K562 (cell line): ENCODE measurements around the gene SH3BP5L. TPM values are rescaled to one million over a fixed set of nuclear protein-coding genes. Genes with fewer than 3 reads are reported as not detected.

Experiments
- KAT7 ChIP-seq: sonication (generic); formaldehyde crosslinking; IDR thresholded peaks from 2 replicates; pipeline ENCODE4 v1.8.0; 2022; ENCODE audit warnings: missing genetic modification reagents, mild to moderate bottlenecking, borderline replicate concordance
- NCOA2 ChIP-seq, 2 experiments: fragments of 450-650 bp; IDR thresholded peaks; 2 replicates each; pipeline ENCODE4 v1.6.1; 2018; ENCODE audit warnings: mild to moderate bottlenecking in 2 of 2, moderate library complexity in 1 of 2; ENCODE audit not compliant: partially characterized antibody in 2 of 2
- NCOA4 ChIP-seq: fragments of 450-650 bp; IDR thresholded peaks from 2 replicates; pipeline ENCODE4 v1.6.1; 2018; ENCODE audit warnings: mild to moderate bottlenecking; ENCODE audit not compliant: partially characterized antibody
- SMC3 ChIP-seq: conservative IDR thresholded peaks from 2 replicates; pipeline ENCODE4 v1.6.1; 2011; ENCODE audit warnings: low read depth, low read length, improper control_type of control experiment; ENCODE audit not compliant: insufficient read depth
- ZNF75A ChIP-seq: fragments of 450-650 bp; formaldehyde crosslinking; IDR thresholded peaks from 2 replicates; pipeline ENCODE4 v1.4.0; 2020; ENCODE audit warnings: mild to moderate bottlenecking
- polyA plus RNA-seq, 8 experiments: library from polyadenylated mRNA; depleted of rRNA in 4 of 8; stranded (reverse) in 5 of 8; unstranded in 3 of 8; fragments of >200 nt; fragmentation: Nextera tagmentation in 2 of 8; fragmentation: Illumina TruSeq in 1 of 8; extraction: Ambion mirVana in 2 of 8; extraction: Trizol in 1 of 8; gene quantifications; 2 replicates each; pipeline versions ENCODE4 v1.2.1 to v1.2.3, GENCODE V29; 2011 to 2014; ENCODE audit warnings: inconsistent platforms in 1 of 8, missing spikeins in 1 of 8
- total RNA-seq, 7 experiments: library from RNA; depleted of rRNA in 6 of 7; stranded (reverse); fragments of >200 nt in 6 of 7; fragmentation: Illumina TruSeq in 2 of 7; extraction: Trizol in 2 of 7; gene quantifications; 2 replicates each; pipeline versions ENCODE4 v1.2.1 to v1.2.3, GENCODE V29; 2011 to 2021; ENCODE audit warnings: low replicate concordance in 1 of 7
- TF ChIP-seq, protein P1 (sequence below): fragments of 450-650 bp; IDR thresholded peaks from 2 replicates; pipeline ENCODE4 v1.6.1; 2016; ENCODE audit warnings: antibody characterized with exemption
- TF ChIP-seq, protein P2 (sequence below), 2 experiments: IDR thresholded peaks; 2 replicates each; pipeline ENCODE4 v1.6.1; 2011; ENCODE audit warnings: borderline replicate concordance in 1 of 2, control low read depth in 1 of 2, low read depth in 1 of 2, low read length in 1 of 2, mild to moderate bottlenecking in 1 of 2, mixed read lengths in 1 of 2, moderate library complexity in 1 of 2; ENCODE audit not compliant: insufficient read depth in 1 of 2, insufficient read length in 1 of 2, poor library complexity in 1 of 2, severe bottlenecking in 1 of 2; ENCODE audit errors: extremely low read depth in 1 of 2
- TF ChIP-seq, protein P3 (sequence below): fragments of 150-350 bp; IDR thresholded peaks from 2 replicates; pipeline ENCODE4 v1.6.1; 2014; ENCODE audit warnings: low read depth, mild to moderate bottlenecking, low read length, borderline replicate concordance
- TF ChIP-seq, protein P4 (sequence below): fragments of 250-450 bp; sonication (Bioruptor Pico); IDR thresholded peaks from 2 replicates; pipeline ENCODE4 v1.5.0; 2021
- TF ChIP-seq, protein P5 (sequence below): fragments of 250-450 bp; sonication (Bioruptor Pico); IDR thresholded peaks from 2 replicates; pipeline ENCODE4 v1.4.0; 2020; ENCODE audit warnings: borderline replicate concordance

Gene SH3BP5L
- total and polyA plus RNA-seq, 9 of the 15 experiments (the other 6 are each of a cell fraction or from before 2014, with no cell fraction given) = 1.9 to 26.5 (median 15.8) TPM

DNA sequence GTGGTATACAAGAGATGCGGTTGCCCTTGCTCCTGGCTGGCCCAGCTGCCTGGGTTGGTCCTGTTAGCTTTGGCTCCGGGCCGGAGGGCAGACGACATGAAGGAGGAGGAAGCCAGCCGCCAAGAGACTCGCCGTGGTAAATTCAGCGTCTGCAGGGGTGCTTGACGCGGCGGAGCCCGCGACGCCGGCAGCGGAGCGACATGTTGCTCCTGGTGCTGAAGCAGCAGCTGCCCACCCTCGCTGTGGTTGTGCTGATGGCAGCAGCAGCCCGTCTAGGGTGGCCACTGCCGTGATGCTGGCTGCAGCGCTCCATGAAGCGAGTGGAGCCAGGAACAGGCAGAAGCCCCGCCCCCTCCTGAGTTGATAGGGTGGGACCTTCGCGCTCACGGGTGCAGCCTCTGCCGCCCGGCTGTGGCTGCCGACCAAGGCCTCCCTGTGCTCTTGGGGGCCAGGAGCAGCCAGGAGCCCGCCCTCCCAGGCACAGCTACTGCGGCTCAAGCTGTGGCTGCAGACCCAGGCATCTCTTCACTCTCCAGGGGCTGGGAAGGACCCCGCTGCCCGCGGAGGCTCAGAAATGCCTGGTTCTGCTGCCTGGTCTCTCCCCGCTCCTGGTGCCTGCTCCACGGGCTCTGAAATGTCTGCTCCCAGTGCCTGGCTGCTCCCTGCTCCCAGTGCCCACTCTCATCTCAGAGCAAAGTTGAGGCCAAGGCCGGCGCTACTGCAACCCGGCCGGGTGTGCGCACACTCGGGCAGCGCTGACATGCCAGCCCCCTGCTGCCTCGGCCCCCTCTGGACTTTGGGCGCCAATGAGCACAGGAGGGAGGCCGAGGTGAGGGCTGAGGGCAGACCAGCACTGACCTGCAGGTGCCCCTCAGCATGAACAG lies 37.5 kb upstream of the SH3BP5L start (continued):
- TF ChIP-seq, protein P1, sequence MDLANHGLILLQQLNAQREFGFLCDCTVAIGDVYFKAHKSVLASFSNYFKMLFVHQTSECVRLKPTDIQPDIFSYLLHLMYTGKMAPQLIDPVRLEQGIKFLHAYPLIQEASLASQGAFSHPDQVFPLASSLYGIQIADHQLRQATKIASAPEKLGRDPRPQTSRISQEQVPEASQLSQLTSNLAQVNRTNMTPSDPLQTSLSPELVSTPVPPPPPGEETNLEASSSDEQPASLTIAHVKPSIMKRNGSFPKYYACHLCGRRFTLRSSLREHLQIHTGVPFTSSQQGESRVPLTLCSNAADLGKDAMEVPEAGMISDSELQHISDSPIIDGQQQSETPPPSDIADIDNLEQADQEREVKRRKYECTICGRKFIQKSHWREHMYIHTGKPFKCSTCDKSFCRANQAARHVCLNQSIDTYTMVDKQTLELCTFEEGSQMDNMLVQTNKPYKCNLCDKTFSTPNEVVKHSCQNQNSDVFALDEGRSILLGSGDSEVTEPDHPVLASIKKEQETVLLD = no peak
- TF ChIP-seq, protein P2, sequence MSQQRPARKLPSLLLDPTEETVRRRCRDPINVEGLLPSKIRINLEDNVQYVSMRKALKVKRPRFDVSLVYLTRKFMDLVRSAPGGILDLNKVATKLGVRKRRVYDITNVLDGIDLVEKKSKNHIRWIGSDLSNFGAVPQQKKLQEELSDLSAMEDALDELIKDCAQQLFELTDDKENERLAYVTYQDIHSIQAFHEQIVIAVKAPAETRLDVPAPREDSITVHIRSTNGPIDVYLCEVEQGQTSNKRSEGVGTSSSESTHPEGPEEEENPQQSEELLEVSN (IDR thresholded peaks at IDR 0.05; ENCODE audit: borderline replicate concordance in 1 of 2, extremely low read depth in 1 of 2, insufficient read depth in 1 of 2, insufficient read length in 1 of 2, low read depth in 1 of 2, low read length in 1 of 2, poor library complexity in 1 of 2, severe bottlenecking in 1 of 2) = peak; percentile 46 to 51
- peak; percentile 45; the same call in 1 of the 2 replicates for TF ChIP-seq KAT7 (CRISPR knock-in tag)
- no peak for TF ChIP-seq NCOA2 (IDR thresholded peaks at IDR 0.05; ENCODE audit: partially characterized antibody in 2 of 2)
- no peak for TF ChIP-seq ZNF75A (CRISPR knock-in tag)
- TF ChIP-seq NCOA4 = no peak
- TF ChIP-seq, protein P3, sequence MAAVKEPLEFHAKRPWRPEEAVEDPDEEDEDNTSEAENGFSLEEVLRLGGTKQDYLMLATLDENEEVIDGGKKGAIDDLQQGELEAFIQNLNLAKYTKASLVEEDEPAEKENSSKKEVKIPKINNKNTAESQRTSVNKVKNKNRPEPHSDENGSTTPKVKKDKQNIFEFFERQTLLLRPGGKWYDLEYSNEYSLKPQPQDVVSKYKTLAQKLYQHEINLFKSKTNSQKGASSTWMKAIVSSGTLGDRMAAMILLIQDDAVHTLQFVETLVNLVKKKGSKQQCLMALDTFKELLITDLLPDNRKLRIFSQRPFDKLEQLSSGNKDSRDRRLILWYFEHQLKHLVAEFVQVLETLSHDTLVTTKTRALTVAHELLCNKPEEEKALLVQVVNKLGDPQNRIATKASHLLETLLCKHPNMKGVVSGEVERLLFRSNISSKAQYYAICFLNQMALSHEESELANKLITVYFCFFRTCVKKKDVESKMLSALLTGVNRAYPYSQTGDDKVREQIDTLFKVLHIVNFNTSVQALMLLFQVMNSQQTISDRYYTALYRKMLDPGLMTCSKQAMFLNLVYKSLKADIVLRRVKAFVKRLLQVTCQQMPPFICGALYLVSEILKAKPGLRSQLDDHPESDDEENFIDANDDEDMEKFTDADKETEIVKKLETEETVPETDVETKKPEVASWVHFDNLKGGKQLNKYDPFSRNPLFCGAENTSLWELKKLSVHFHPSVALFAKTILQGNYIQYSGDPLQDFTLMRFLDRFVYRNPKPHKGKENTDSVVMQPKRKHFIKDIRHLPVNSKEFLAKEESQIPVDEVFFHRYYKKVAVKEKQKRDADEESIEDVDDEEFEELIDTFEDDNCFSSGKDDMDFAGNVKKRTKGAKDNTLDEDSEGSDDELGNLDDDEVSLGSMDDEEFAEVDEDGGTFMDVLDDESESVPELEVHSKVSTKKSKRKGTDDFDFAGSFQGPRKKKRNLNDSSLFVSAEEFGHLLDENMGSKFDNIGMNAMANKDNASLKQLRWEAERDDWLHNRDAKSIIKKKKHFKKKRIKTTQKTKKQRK = no peak
- TF ChIP-seq, protein P4, sequence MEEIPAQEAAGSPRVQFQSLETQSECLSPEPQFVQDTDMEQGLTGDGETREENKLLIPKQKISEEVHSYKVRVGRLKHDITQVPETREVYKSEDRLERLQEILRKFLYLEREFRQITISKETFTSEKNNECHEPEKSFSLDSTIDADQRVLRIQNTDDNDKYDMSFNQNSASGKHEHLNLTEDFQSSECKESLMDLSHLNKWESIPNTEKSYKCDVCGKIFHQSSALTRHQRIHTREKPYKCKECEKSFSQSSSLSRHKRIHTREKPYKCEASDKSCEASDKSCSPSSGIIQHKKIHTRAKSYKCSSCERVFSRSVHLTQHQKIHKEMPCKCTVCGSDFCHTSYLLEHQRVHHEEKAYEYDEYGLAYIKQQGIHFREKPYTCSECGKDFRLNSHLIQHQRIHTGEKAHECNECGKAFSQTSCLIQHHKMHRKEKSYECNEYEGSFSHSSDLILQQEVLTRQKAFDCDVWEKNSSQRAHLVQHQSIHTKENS = no peak
- TF ChIP-seq SMC3 = no peak
- TF ChIP-seq, protein P5, sequence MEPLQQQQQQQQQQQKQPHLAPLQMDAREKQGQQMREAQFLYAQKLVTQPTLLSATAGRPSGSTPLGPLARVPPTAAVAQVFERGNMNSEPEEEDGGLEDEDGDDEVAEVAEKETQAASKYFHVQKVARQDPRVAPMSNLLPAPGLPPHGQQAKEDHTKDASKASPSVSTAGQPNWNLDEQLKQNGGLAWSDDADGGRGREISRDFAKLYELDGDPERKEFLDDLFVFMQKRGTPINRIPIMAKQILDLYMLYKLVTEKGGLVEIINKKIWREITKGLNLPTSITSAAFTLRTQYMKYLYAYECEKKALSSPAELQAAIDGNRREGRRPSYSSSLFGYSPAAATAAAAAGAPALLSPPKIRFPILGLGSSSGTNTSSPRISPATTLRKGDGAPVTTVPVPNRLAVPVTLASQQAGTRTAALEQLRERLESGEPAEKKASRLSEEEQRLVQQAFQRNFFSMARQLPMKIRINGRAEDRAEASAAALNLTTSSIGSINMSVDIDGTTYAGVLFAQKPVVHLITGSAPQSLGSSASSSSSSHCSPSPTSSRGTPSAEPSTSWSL (CRISPR knock-in tag) = no peak
